ENCODE measurements around the gene RBM20.

DNA sequence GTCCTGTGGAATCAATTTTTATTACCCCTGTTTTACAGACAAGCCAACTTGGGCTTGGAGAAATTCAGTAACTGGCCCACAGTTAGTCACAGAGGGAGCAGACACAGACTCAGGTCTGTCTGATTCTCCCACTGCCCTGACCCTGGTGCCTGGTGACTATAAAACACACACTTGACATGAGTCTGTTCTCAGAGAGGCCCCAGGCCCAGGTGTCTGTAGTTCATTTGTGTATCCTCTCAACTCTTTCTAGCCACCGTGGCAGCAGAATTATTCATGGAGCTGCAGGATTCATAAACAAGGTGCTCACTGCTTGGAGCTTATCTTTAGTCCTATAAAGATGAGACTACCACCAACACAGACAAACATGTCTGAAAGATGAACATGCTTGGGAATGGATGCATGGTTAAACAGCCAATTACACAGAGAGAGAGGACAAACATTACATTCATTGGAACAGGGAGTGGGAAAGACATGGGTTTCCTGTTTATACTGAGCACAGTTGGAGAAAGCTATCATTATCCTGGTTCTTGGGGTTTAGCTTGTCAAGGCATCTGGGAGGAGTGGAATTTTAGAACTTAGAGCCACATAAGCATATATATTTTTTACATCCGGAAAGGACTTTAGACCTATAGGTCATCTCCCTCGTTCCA is 148.5 kb downstream of the RBM20 start:
- TF ChIP-seq EP300 (IDR thresholded peaks at IDR 0.05; ENCODE audit: borderline replicate concordance in 1 of 2, control insufficient read depth in 1 of 2, low read depth in 2 of 2, low read length in 2 of 2), result no peak
- TF ChIP-seq TAF1 (IDR thresholded peaks at IDR 0.05; ENCODE audit: borderline replicate concordance, low read depth, low read length), result no peak
- no peak for TF ChIP-seq PAX5 (IDR thresholded peaks at IDR 0.05; ENCODE audit: borderline replicate concordance, low read depth, low read length)
- TF ChIP-seq, protein P1, sequence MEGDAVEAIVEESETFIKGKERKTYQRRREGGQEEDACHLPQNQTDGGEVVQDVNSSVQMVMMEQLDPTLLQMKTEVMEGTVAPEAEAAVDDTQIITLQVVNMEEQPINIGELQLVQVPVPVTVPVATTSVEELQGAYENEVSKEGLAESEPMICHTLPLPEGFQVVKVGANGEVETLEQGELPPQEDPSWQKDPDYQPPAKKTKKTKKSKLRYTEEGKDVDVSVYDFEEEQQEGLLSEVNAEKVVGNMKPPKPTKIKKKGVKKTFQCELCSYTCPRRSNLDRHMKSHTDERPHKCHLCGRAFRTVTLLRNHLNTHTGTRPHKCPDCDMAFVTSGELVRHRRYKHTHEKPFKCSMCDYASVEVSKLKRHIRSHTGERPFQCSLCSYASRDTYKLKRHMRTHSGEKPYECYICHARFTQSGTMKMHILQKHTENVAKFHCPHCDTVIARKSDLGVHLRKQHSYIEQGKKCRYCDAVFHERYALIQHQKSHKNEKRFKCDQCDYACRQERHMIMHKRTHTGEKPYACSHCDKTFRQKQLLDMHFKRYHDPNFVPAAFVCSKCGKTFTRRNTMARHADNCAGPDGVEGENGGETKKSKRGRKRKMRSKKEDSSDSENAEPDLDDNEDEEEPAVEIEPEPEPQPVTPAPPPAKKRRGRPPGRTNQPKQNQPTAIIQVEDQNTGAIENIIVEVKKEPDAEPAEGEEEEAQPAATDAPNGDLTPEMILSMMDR (IDR thresholded peaks at IDR 0.05 in 2 of 3, conservative IDR thresholded peaks at IDR 0.05 in 1 of 3; ENCODE audit: control insufficient read depth in 2 of 3, extremely low read depth in 1 of 3, insufficient read depth in 1 of 3, low read depth in 3 of 3, low read length in 3 of 3), result no peak
- no peak for TF ChIP-seq CBFB (IDR thresholded peaks at IDR 0.05; ENCODE audit: low read depth)
- TF ChIP-seq CHD2 (IDR thresholded peaks at IDR 0.05; ENCODE audit: borderline replicate concordance, low read depth, low read length), result no peak

All from GM12878 (cell line).